ENCODE results near the gene ZNF780B. TPM values are rescaled to one million over a fixed set of nuclear protein-coding genes. Genes with fewer than 3 reads are reported as not detected.

The ZNF780B gene
- total RNA-seq, 1 experiment from 2014 or later, result 31.9 TPM

- Mint-ChIP-seq H3K4me3 (no peak overlapping the region), H3K27me3 (ENCODE audit: low read depth) (peaks cover 14% of the 10 kb centered on the region), H3K27ac (no peak overlapping the region), H3K36me3 (ENCODE audit: insufficient read depth in 1 of 3, low read depth in 3 of 3) (0 out of 7 replicates have a peak, but pooled peaks cover 0 to under 1% (median 0%) of the 10 kb centered on the region in 3 experiments), H3K9me3 (peaks cover 11 to 12% of the 10 kb centered on the region in 2 experiments), H3K4me1 (no peaks in the 10 kb centered on the region)
- H2BK5ac ChIP-seq (ENCODE audit: insufficient read length, low read length), result no peak overlapping the region
- H4K8ac ChIP-seq (replicated peaks; ENCODE audit: insufficient read length, low read depth, low read length), result no peak overlapping the region
- H4K20me1 ChIP-seq (ENCODE audit: control insufficient read depth, insufficient read depth, insufficient read length), result no peaks in the 10 kb centered on the region
- no peak overlapping the region for H2AFZ ChIP-seq (ENCODE audit: low read length)
- WGBS (ENCODE audit: extremely low coverage, insufficient read length, low lambda C conversion rate), result no CpG with 5 or more reads among the region's 1 CpG
- H2BK120ac ChIP-seq (ENCODE audit: low read depth, low read length, poor library complexity, severe bottlenecking), result no peak overlapping the region
- no peak overlapping the region for H2AK5ac ChIP-seq (ENCODE audit: insufficient read length, low read length)
- no peak overlapping the region for H2BK12ac ChIP-seq (ENCODE audit: insufficient read length, low read depth, low read length)
- H3K27me3 ChIP-seq (ENCODE audit: insufficient read depth, low read length), result no peaks in the 10 kb centered on the region
- H3K56ac ChIP-seq (ENCODE audit: insufficient read length, low read depth, low read length), result no peak overlapping the region
- no peak overlapping the region for H3K14ac ChIP-seq (ENCODE audit: insufficient read depth, low read length)
- no peaks in the 10 kb centered on the region for H3K79me1 ChIP-seq (ENCODE audit: insufficient read depth, low read depth, low read length, poor library complexity, severe bottlenecking)
- no peak overlapping the region for H4K91ac ChIP-seq (ENCODE audit: insufficient read length, low read depth, low read length)
- no peak for TF ChIP-seq CTCF (conservative IDR thresholded peaks at IDR 0.05)
- H3T11ph ChIP-seq (ENCODE audit: low read length), result no peak overlapping the region
- H3K23me2 ChIP-seq (ENCODE audit: insufficient read length, low read depth, low read length, poor library complexity, severe bottlenecking), result no peaks in the 10 kb centered on the region
- no peak overlapping the region for H2BK15ac ChIP-seq (ENCODE audit: low read depth, low read length)
- no peaks in the 10 kb centered on the region for H3K79me2 ChIP-seq (ENCODE audit: insufficient read depth, low read length)
- H3K4ac ChIP-seq (ENCODE audit: low read depth, low read length), result no peak overlapping the region
- H3K18ac ChIP-seq (ENCODE audit: insufficient read length, low read depth, low read length), result no peak overlapping the region
- H3K9me3 ChIP-seq (ENCODE audit: control insufficient read depth, low read depth, low read length), result no peaks in the 10 kb centered on the region
- no peak overlapping the region for H3K27ac ChIP-seq (ENCODE audit: insufficient read length, low read depth, low read length)
- H3K4me1 ChIP-seq (ENCODE audit: insufficient read depth, low read length), result no peaks in the 10 kb centered on the region
- DNase-seq, result no peak
- no peak overlapping the region for H3K23ac ChIP-seq (ENCODE audit: insufficient read length, low read depth, low read length)
- no peak overlapping the region for H4K5ac ChIP-seq (ENCODE audit: insufficient read length, low read depth, low read length)
- no peak overlapping the region for H3K4me2 ChIP-seq (ENCODE audit: insufficient read depth, insufficient read length, low read length)
- H3K9ac ChIP-seq (ENCODE audit: extremely low read depth, insufficient read length, low read length), result no peak overlapping the region
- H2BK20ac ChIP-seq (ENCODE audit: low read depth, low read length, poor library complexity, severe bottlenecking), result no peak overlapping the region
Measured at GRCh38 chr19:40104754-40105153, 48.7 kb upstream of the ZNF780B start.
